ENCODE measurements around the gene RFXANK. TPM values are rescaled to one million over a fixed set of nuclear protein-coding genes. Genes with fewer than 3 reads are reported as not detected.

The RFXANK gene
- total and polyA plus RNA-seq, 9 of the 15 experiments (the other 6 are each of a cell fraction or from before 2014, with no cell fraction given): 68.6 to 181 (median 150) TPM

GRCh38 chr19:19154768-19155494, 37.1 kb upstream of the RFXANK start:
- WGBS (ENCODE audit: insufficient coverage, low coverage, missing lambda C conversion rate): 33% methylated on average over 6 of the region's 6 CpGs
- no peaks in the 10 kb centered on the region for H3K9me3 ChIP-seq (replicated peaks; ENCODE audit: control insufficient read depth, insufficient read depth, low read depth, low read length)
- no peaks in the 10 kb centered on the region for H3K9me1 ChIP-seq (ENCODE audit: control insufficient read depth, insufficient read depth, low read length)
- H3K27me3 ChIP-seq (ENCODE audit: control insufficient read depth in 2 of 2, insufficient read depth in 2 of 2, low read length in 2 of 2): no peaks in the 10 kb centered on the region
- no peak overlapping the region for H3K27ac ChIP-seq (ENCODE audit: extremely low read depth, low read depth, low read length)
- H3K4me2 ChIP-seq (ENCODE audit: insufficient read depth, low read length): no peak overlapping the region
- peaks cover 0 to 3% of the 10 kb centered on the region in 2 experiments; a peak in 2 of 5 replicates for H3K4me1 ChIP-seq (replicated peaks in 1 of 2; ENCODE audit: control insufficient read depth in 2 of 2, insufficient read depth in 2 of 2, low read length in 2 of 2)
- no peaks in the 10 kb centered on the region for H3K36me3 ChIP-seq (ENCODE audit: control insufficient read depth, insufficient read depth, low read length)
- H4K20me1 ChIP-seq (replicated peaks; ENCODE audit: control insufficient read depth, insufficient read depth, low read length): no peaks in the 10 kb centered on the region
- no peak overlapping the region for H2AFZ ChIP-seq (ENCODE audit: low read depth, low read length)
- in situ Hi-C loops (cut with MboI): no loop called here
- no peak overlapping the region for H3K4me3 ChIP-seq
- DNase-seq (ENCODE audit: extremely low read depth in 1 of 4, low spot score in 3 of 4): no peak
- ChIA-PET POLR2A (no interaction called here), CTCF (ENCODE audit: low intra/inter-chr PET ratio) (no interaction called here)
- TF ChIP-seq, protein P1, sequence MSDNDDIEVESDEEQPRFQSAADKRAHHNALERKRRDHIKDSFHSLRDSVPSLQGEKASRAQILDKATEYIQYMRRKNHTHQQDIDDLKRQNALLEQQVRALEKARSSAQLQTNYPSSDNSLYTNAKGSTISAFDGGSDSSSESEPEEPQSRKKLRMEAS (CRISPR knock-in tag; IDR thresholded peaks at IDR 0.05): no peak
- TF ChIP-seq, protein P2, sequence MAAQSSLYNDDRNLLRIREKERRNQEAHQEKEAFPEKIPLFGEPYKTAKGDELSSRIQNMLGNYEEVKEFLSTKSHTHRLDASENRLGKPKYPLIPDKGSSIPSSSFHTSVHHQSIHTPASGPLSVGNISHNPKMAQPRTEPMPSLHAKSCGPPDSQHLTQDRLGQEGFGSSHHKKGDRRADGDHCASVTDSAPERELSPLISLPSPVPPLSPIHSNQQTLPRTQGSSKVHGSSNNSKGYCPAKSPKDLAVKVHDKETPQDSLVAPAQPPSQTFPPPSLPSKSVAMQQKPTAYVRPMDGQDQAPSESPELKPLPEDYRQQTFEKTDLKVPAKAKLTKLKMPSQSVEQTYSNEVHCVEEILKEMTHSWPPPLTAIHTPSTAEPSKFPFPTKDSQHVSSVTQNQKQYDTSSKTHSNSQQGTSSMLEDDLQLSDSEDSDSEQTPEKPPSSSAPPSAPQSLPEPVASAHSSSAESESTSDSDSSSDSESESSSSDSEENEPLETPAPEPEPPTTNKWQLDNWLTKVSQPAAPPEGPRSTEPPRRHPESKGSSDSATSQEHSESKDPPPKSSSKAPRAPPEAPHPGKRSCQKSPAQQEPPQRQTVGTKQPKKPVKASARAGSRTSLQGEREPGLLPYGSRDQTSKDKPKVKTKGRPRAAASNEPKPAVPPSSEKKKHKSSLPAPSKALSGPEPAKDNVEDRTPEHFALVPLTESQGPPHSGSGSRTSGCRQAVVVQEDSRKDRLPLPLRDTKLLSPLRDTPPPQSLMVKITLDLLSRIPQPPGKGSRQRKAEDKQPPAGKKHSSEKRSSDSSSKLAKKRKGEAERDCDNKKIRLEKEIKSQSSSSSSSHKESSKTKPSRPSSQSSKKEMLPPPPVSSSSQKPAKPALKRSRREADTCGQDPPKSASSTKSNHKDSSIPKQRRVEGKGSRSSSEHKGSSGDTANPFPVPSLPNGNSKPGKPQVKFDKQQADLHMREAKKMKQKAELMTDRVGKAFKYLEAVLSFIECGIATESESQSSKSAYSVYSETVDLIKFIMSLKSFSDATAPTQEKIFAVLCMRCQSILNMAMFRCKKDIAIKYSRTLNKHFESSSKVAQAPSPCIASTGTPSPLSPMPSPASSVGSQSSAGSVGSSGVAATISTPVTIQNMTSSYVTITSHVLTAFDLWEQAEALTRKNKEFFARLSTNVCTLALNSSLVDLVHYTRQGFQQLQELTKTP (IDR thresholded peaks at IDR 0.05; ENCODE audit: low read depth in 1 of 2, partially characterized antibody in 2 of 2): no peak
- peak in 2 of 3 experiments; percentile 17 to 33; a peak in 2 of 6 replicates for TF ChIP-seq CTCF (IDR thresholded peaks at IDR 0.05 in 2 of 3, conservative IDR thresholded peaks at IDR 0.05 in 1 of 3; ENCODE audit: insufficient read depth in 2 of 3, low read depth in 1 of 3, low read length in 3 of 3)
- intact Hi-C loops (cut with micrococcal nuclease): no loop called here
- no peak overlapping the region for H3K9ac ChIP-seq (ENCODE audit: insufficient read depth in 1 of 2, low read depth in 2 of 2, low read length in 2 of 2)
- H3K79me2 ChIP-seq (ENCODE audit: control insufficient read depth, insufficient read depth, low read length): no peaks in the 10 kb centered on the region
- BruUV-seq (replicated peaks): no TSS peak
- ATAC-seq: peak; percentile 81
- no peak for FAIRE-seq

Measured in K562 (cell line).